Mucosa of descending colon (tissue), 3 donors: ENCODE results near the gene LONP2. TPM values are rescaled to one million over a fixed set of nuclear protein-coding genes. Genes with fewer than 3 reads are reported as not detected.
A peak's percentile ranks its signal among the peaks of the same experiment; 100 is the strongest.

ENCODE experiments used
- ATAC-seq: fragments of 200-7000 bp; cut with Tn5 transposase; one replicate; pipeline ENCODE4 v1.9.1; 2020; ENCODE audit warnings: mild to moderate bottlenecking, moderate library complexity
- DNase-seq, 3 donors: peaks; one replicate each; pipeline ENCODE4 v3.0.0-alpha.2; 2020
- H3K36me3 ChIP-seq: fragments of 200-600 bp; one replicate; pipeline ENCODE4 v1.8.0; 2021; ENCODE audit warnings: low read depth, mild to moderate bottlenecking
- H3K4me1 ChIP-seq: fragments of 200-600 bp; one replicate; pipeline ENCODE4 v1.8.0; 2021; ENCODE audit warnings: low read depth, mild to moderate bottlenecking
- H3K4me3 ChIP-seq: fragments of 200-600 bp; one replicate; pipeline ENCODE4 v1.8.0; 2021; ENCODE audit warnings: mild to moderate bottlenecking
- H3K9me3 ChIP-seq: fragments of 200-600 bp; one replicate; pipeline ENCODE4 v1.8.0; 2021; ENCODE audit warnings: mild to moderate bottlenecking
- intact Hi-C, 2 donors: fragments of 100-400 bp; cut with DNase I in 1 of 2; cut with micrococcal nuclease in 1 of 2; formaldehyde crosslinking; loops; one replicate each; pipeline versions ENCODE4 v1.11.0 to v1.11.1; 2022; cut with DNase I, micrococcal nuclease
- total RNA-seq, 3 donors: library from RNA; stranded (reverse); fragmentation: NEBNext Ultra II Directional in 2 of 3; extraction: Animal tissue kit (Norgen Biotek cat#: 25700) in 2 of 3; gene quantifications; one replicate each; pipeline versions ENCODE4 v1.2.1 to v1.2.4, GENCODE V29; 2021 to 2023
- TF ChIP-seq, protein P1 (sequence below): fragments of 200-600 bp; IDR thresholded peaks from one replicate; pipeline ENCODE4 v1.8.0; 2022; ENCODE audit warnings: antibody characterized with exemption, mild to moderate bottlenecking
- donor health status: DM: no; HTN: no; CAD: no; lungs with moderate emphysema.
- donor health status: DM: no; HTN: no; CAD: no.
- donor health status: DM: no; HTN: yes; CAD: no.

LONP2 gene
- total RNA-seq, 3 donors from 2014 or later, result 55.8 to 80.4 (median 68.4) TPM

DNA sequence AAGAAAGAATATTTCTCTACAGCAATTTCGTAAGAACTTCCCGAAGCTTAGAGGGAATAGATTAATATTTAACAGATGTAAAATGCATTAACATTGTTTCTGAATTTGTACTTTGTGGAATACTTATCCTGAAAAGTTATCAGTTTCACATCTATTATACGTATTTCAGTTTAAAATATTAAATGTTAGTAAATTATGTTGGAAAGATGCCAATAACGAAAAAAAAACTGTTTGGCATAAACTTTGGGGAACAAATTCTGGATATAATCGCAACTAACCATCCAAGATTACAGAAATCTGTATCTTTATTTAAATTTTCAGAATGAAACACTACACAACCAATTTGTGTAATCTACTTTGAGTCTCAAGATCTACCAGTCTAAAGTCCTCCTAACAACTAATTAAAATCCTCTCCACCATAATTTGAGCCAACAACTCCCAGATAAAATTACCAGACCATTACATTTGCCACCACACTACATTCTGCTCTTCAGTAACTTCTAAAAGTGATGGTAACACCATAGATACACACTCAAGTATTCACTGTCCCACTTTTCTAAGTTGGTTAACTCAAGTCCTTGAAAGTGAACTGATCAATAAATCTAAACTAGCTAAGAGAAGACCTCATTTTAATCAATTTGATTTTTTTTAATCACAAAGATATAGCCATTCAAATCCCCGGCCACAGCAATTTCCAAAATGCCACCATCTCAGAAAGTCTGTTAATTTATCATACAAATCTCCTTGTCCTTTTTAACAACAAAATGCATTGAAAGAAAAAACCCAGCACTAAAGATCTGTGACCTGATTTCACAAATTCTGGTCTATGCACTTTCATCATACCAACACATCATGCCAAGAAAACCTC is 139.1 kb downstream of the LONP2 start:
- no peak overlapping the region for H3K4me3 ChIP-seq
- no peaks in the 10 kb centered on the region for H3K9me3 ChIP-seq
- peaks cover 33% of the 10 kb centered on the region for H3K4me1 ChIP-seq
- intact Hi-C loops, result no loop called here
- TF ChIP-seq, protein P1, sequence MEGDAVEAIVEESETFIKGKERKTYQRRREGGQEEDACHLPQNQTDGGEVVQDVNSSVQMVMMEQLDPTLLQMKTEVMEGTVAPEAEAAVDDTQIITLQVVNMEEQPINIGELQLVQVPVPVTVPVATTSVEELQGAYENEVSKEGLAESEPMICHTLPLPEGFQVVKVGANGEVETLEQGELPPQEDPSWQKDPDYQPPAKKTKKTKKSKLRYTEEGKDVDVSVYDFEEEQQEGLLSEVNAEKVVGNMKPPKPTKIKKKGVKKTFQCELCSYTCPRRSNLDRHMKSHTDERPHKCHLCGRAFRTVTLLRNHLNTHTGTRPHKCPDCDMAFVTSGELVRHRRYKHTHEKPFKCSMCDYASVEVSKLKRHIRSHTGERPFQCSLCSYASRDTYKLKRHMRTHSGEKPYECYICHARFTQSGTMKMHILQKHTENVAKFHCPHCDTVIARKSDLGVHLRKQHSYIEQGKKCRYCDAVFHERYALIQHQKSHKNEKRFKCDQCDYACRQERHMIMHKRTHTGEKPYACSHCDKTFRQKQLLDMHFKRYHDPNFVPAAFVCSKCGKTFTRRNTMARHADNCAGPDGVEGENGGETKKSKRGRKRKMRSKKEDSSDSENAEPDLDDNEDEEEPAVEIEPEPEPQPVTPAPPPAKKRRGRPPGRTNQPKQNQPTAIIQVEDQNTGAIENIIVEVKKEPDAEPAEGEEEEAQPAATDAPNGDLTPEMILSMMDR, result no peak
- no peaks in the 10 kb centered on the region for H3K36me3 ChIP-seq
- no peak for ATAC-seq
- DNase-seq, result no peak

DNA sequence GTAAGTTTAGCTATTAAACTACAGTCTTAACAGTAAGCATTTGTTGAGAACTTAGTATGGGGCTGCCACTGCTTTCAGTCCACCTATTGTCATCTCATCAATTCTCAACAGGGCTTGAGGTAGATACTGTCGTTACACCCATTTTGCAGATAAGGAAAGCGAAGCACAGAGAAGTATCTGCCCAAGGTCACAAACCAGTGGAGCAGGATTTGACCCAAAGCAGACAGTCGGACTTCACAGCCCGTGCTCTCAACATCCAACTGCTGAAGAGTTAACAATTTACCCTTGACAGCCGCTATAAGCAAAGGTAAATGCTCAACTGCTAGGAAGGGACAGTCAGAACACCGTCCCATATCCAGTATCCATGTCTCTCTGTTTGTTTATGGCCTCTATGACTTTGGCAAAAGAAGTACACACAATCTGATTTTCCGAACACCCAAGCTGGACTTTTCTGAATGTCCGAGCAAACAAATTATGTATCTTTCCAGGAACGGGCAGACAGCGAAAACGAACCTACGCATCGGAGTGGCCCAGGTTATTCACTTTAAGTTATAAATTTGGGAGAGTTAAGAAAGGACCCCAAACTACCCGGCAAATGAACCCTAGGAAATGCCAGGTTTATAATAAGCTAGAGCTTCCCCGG is 139.9 kb downstream of the LONP2 start:
- ATAC-seq (peak; percentile 31), DNase-seq (peak in 1 of 3 donors; percentile 45)
- TF ChIP-seq, protein P1, result no peak
- Histone ChIP-seq H3K4me1 (peaks cover 31% of the 10 kb centered on the region), H3K4me3 (peak overlapping the region; percentile 90), H3K36me3 (no peaks in the 10 kb centered on the region), H3K9me3 (no peaks in the 10 kb centered on the region)
- intact Hi-C loops, result no loop called here

DNA sequence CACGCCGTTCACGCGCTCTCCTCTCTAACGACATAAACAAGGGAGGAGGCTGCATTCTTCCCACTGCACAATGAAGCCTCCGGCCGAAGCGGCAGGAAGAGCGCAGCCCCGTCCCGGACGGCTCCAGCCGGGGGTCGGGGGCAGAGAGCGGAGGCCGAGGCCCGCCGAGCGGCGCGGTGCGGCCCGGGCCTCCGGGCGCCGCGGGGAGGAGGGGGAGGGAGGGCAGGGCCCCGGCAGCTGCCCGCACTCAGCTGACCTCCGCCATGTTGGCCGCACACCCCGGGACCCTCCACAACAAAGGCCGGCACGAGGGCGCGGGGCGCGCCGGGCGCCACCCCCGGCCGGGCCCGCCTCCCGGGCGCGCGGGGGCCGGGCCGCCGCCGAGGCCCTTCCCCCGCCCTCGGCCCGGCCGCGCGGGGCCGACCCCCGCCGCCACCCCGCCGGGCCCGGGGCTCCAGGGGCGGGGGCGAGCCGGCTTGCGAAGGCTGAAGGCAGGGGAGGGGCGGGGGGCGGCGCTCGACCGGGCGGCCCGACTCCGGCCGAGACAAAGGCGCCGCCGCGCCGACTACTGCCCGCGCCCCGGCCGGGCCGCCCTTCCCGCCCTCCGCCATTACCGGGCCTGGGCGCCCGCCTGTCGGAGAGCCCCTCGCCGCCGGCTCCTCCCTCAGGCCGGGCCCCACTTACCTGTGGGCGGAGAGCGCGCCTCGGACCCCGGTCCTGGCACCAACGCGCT is 140.6 kb downstream of the LONP2 start:
- intact Hi-C loops, result no loop called here
- ATAC-seq (peak; percentile 65), DNase-seq (peak; percentile 69 to 80 (median 75))
- H3K9me3 ChIP-seq, result no peaks in the 10 kb centered on the region
- TF ChIP-seq, protein P1, result no peak
- H3K36me3 ChIP-seq, result no peaks in the 10 kb centered on the region
- H3K4me3 ChIP-seq, result peak overlapping the region; percentile 90
- peaks cover 28% of the 10 kb centered on the region for H3K4me1 ChIP-seq

GRCh38 chr16:48385253-48386150 is 141.4 kb downstream of the LONP2 start, which contains the start of gene SIAH1:
Gene SIAH1, minus strand, starts transcription at chr16:48385413. Its CDS starts 22,985 bp downstream, at chr16:48362428.
- ATAC-seq, result peak; percentile 94
- intact Hi-C loops, result no loop called here

More at GRCh38 chr16:48385253-48386150, 141.4 kb downstream of the LONP2 start, which contains the start of gene SIAH1:
- H3K36me3 ChIP-seq, result no peaks in the 10 kb centered on the region
- peak within 1 kb of the TSS; percentile 90 for H3K4me3 ChIP-seq
- no peaks in the 10 kb centered on the region for H3K9me3 ChIP-seq
- TF ChIP-seq, protein P1, result no peak
- DNase-seq, result peak; percentile 89 to 94 (median 91)
- H3K4me1 ChIP-seq, result peaks cover 20% of the 10 kb centered on the region
